Measurements from ENCODE around the gene FGF9. TPM values are rescaled to one million over a fixed set of nuclear protein-coding genes. Genes with fewer than 3 reads are reported as not detected.

Gene FGF9
- total and polyA plus RNA-seq, 4 experiments from 2014 or later: 2.1 to 7.3 (median 4.5) TPM

DNA sequence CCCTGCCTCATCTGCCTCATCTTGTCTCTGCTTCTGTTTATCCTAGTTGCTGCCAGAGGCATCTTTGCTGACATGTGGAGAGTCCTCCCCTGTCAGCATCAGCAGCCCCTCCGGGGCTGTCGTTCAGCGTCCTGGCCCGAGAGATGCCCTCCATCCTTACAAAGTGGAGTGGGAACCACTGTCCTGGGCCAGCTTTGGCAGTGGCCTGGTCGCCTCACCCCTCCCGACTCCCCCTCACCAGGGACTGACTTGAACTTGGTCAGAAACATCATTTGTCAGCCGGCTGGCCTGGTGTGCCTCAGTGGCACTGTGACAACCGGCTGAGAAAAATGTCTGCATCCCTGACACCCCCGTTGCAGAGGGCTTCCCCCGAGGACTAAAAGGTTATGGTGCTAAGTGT, 20.6 kb downstream of the FGF9 start:
- H3K9me3 ChIP-seq (ENCODE audit: control insufficient read depth in 1 of 2, low read length in 2 of 2): no peaks in the 10 kb centered on the region
- Mint-ChIP-seq H3K27ac (no peak overlapping the region), H3K9me3 (no peaks in the 10 kb centered on the region), H3K4me1 (no peaks in the 10 kb centered on the region), H3K4me3 (no peak overlapping the region), H3K36me3 (peaks cover 0 to 8% of the 10 kb centered on the region in 2 donors), H3K27me3 (peaks cover 0 to 3% of the 10 kb centered on the region in 2 donors)
- POLR2A ChIA-PET (ENCODE audit: partially characterized antibody): no interaction called here
- intact Hi-C loops (cut with micrococcal nuclease): no loop called here
- DNase-seq: no peak
- H3K27ac ChIP-seq (ENCODE audit: low read depth, low read length): no peak overlapping the region
- H3K4me1 ChIP-seq (ENCODE audit: insufficient read depth, low read length): no peaks in the 10 kb centered on the region
- H3K4me3 ChIP-seq (ENCODE audit: low read length in 2 of 2): no peak overlapping the region
- H3K36me3 ChIP-seq (ENCODE audit: insufficient read depth, low read length): no peaks in the 10 kb centered on the region
- CTCF ChIA-PET (ENCODE audit: partially characterized antibody): no interaction called here
- H3K27me3 ChIP-seq (ENCODE audit: insufficient read depth, low read length): no peaks in the 10 kb centered on the region

DNA sequence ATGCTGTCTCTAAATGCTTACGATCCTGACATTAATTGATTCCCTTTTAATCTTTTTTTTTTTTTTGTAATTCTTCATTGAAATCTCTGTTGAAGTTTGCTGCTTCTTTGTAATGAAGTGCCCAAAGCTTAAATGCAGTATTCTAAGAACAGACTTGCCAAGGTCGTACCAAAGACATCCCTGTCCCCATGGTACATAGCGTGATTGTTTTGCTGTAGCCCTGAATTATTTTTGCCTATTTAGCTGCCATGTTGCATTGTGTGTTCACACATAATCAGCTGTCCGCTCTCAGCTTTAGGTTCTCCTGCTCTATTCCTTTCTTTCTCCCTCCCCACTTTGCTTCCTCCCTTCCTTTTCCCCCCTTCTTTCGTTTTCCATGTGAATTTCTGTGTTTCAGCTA, 21.1 kb downstream of the FGF9 start:
- ChIA-PET POLR2A (ENCODE audit: partially characterized antibody) (no interaction called here), CTCF (ENCODE audit: partially characterized antibody) (no interaction called here)
- no peaks in the 10 kb centered on the region for H3K9me3 Mint-ChIP-seq
- H3K36me3 Mint-ChIP-seq: peaks cover 0 to 8% of the 10 kb centered on the region in 2 donors
- intact Hi-C loops (cut with micrococcal nuclease): no loop called here
- H3K4me1 Mint-ChIP-seq: no peaks in the 10 kb centered on the region
- H3K4me1 ChIP-seq (ENCODE audit: insufficient read depth, low read length): no peaks in the 10 kb centered on the region
- H3K4me3 ChIP-seq (ENCODE audit: low read length in 2 of 2): no peak overlapping the region
- no peak for DNase-seq
- H3K27me3 Mint-ChIP-seq: peaks cover 0 to 3% of the 10 kb centered on the region in 2 donors
- no peaks in the 10 kb centered on the region for H3K36me3 ChIP-seq (ENCODE audit: insufficient read depth, low read length)
- H3K4me3 Mint-ChIP-seq: no peak overlapping the region
- no peak overlapping the region for H3K27ac ChIP-seq (ENCODE audit: low read depth, low read length)
- no peaks in the 10 kb centered on the region for H3K9me3 ChIP-seq (ENCODE audit: control insufficient read depth in 1 of 2, low read length in 2 of 2)
- H3K27ac Mint-ChIP-seq: no peak overlapping the region
- H3K27me3 ChIP-seq (ENCODE audit: insufficient read depth, low read length): no peaks in the 10 kb centered on the region

DNA sequence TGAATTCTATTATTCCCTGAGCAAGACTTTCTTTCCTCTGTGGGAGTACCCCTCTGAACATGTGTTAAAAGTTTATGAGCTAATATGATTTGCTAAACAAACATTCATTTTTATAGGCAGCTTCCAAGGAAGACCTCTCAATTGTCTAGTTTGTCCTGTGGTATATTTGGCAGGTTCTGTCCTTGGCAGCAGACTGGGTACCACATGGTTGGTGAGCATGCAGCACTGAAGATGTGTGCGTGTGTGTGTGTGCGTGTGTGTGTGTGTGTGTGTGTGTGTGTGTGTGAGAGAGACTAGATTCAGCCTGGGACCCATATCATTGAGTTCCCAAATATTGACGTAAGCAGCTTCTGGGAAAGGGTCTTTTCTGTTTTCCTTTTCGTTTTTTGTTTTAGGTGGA, 24.0 kb downstream of the FGF9 start:
- no peaks in the 10 kb centered on the region for H3K9me3 ChIP-seq (ENCODE audit: control insufficient read depth in 1 of 2, low read length in 2 of 2)
- H3K27me3 Mint-ChIP-seq: peaks cover 0 to 3% of the 10 kb centered on the region in 2 donors
- H3K4me1 Mint-ChIP-seq: no peaks in the 10 kb centered on the region
- H3K4me1 ChIP-seq (ENCODE audit: insufficient read depth, low read length): no peaks in the 10 kb centered on the region
- H3K27me3 ChIP-seq (ENCODE audit: insufficient read depth, low read length): no peaks in the 10 kb centered on the region
- DNase-seq: no peak
- no peak overlapping the region for H3K4me3 ChIP-seq (ENCODE audit: low read length in 2 of 2)
- no peak overlapping the region for H3K27ac ChIP-seq (ENCODE audit: low read depth, low read length)
- no peaks in the 10 kb centered on the region for H3K36me3 ChIP-seq (ENCODE audit: insufficient read depth, low read length)
- CTCF ChIA-PET (ENCODE audit: partially characterized antibody): interaction anchor here (1.4 kb wide), 1 partner anchor 56 kb away, joined by 4 read pairs; no protein-coding TSS in a partner anchor
- POLR2A ChIA-PET (ENCODE audit: partially characterized antibody): interaction anchor here (0.6 kb wide), 1 partner anchor 15 kb away, joined by 3 read pairs; no protein-coding TSS in a partner anchor
- intact Hi-C loops (cut with micrococcal nuclease): no loop called here
- no peak overlapping the region for H3K27ac Mint-ChIP-seq
- no peak overlapping the region for H3K4me3 Mint-ChIP-seq
- peaks cover 0 to 8% of the 10 kb centered on the region in 2 donors for H3K36me3 Mint-ChIP-seq
- no peaks in the 10 kb centered on the region for H3K9me3 Mint-ChIP-seq

DNA sequence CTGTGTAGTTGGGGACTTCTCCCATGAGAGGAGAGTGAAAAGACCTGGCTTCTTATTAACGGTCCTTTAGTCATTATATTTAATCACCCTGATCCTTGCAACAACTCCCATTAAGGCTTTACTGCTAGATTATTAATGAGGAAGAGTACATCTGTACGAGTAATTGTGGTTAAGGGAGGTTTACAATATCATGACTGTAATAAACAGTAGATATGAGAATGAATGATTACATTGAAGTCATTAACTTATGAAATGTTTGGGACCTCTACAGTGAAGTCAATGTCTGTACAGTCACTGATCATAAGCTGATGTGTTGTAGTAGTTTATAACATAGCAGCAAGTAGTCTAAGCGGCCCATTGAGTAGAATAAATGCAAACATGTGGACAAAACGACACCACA, 24.7 kb downstream of the FGF9 start:
- H3K36me3 Mint-ChIP-seq: peaks cover 0 to 4% of the 10 kb centered on the region in 2 donors
- Histone ChIP-seq H3K9me3 (ENCODE audit: control insufficient read depth in 1 of 2, low read length in 2 of 2) (no peaks in the 10 kb centered on the region), H3K27me3 (ENCODE audit: insufficient read depth, low read length) (no peaks in the 10 kb centered on the region), H3K4me1 (ENCODE audit: insufficient read depth, low read length) (no peaks in the 10 kb centered on the region), H3K36me3 (ENCODE audit: insufficient read depth, low read length) (no peaks in the 10 kb centered on the region), H3K4me3 (ENCODE audit: low read length in 2 of 2) (no peak overlapping the region), H3K27ac (ENCODE audit: low read depth, low read length) (no peak overlapping the region)
- ChIA-PET CTCF (ENCODE audit: partially characterized antibody) (interaction anchor here (1.4 kb wide), 1 partner anchor 57 kb away, joined by 4 read pairs; no protein-coding TSS in a partner anchor), POLR2A (ENCODE audit: partially characterized antibody) (no interaction called here)
- no peaks in the 10 kb centered on the region for H3K4me1 Mint-ChIP-seq
- DNase-seq: no peak
- H3K27me3 Mint-ChIP-seq: peaks cover 0 to 3% of the 10 kb centered on the region in 2 donors
- no peak overlapping the region for H3K4me3 Mint-ChIP-seq
- H3K27ac Mint-ChIP-seq: no peak overlapping the region
- H3K9me3 Mint-ChIP-seq: no peaks in the 10 kb centered on the region
- intact Hi-C loops (cut with micrococcal nuclease): no loop called here

DNA sequence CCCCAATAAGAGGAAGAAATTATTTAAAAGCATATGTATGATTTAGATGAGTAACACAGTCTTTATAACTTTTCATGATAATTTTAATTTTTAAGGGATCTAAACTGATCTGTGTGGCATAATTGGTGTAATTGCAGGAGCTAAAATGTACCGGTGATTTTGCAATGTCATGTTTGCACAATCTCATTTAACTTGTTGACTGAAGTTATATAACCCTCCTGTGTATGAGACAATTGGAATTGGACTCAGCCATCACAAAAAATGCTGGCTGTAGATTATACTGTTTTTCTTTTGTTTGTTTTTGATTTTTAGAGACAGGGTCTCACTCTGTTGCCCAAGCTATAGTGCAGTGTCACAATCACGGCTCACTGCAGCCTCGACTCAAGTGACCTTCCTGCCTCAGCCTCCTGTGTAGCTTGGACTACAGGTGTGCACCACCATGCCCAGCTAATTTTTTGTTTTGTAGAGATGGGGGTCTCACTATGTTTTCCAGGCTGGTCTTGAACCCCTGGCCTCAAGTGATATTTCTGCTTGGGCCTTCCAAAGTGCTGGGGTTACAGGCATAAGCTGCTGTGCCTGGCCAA, 26.1 kb downstream of the FGF9 start:
- no peaks in the 10 kb centered on the region for H3K9me3 Mint-ChIP-seq
- peaks cover 0 to 4% of the 10 kb centered on the region in 2 donors for H3K27me3 Mint-ChIP-seq
- CTCF ChIA-PET (ENCODE audit: partially characterized antibody): no interaction called here
- H3K4me3 ChIP-seq (ENCODE audit: low read length in 2 of 2): no peak overlapping the region
- intact Hi-C loops (cut with micrococcal nuclease): no loop called here
- H3K36me3 ChIP-seq (ENCODE audit: insufficient read depth, low read length): no peaks in the 10 kb centered on the region
- DNase-seq: no peak
- H3K4me1 ChIP-seq (ENCODE audit: insufficient read depth, low read length): no peaks in the 10 kb centered on the region
- H3K27ac Mint-ChIP-seq: no peak overlapping the region
- no peaks in the 10 kb centered on the region for H3K9me3 ChIP-seq (ENCODE audit: control insufficient read depth in 1 of 2, low read length in 2 of 2)
- H3K4me1 Mint-ChIP-seq: no peaks in the 10 kb centered on the region
- no peak overlapping the region for H3K27ac ChIP-seq (ENCODE audit: low read depth, low read length)
- H3K4me3 Mint-ChIP-seq: no peak overlapping the region
- POLR2A ChIA-PET (ENCODE audit: partially characterized antibody): no interaction called here
- H3K36me3 Mint-ChIP-seq: peaks cover 2 to 8% of the 10 kb centered on the region in 2 donors
- H3K27me3 ChIP-seq (ENCODE audit: insufficient read depth, low read length): no peaks in the 10 kb centered on the region

DNA sequence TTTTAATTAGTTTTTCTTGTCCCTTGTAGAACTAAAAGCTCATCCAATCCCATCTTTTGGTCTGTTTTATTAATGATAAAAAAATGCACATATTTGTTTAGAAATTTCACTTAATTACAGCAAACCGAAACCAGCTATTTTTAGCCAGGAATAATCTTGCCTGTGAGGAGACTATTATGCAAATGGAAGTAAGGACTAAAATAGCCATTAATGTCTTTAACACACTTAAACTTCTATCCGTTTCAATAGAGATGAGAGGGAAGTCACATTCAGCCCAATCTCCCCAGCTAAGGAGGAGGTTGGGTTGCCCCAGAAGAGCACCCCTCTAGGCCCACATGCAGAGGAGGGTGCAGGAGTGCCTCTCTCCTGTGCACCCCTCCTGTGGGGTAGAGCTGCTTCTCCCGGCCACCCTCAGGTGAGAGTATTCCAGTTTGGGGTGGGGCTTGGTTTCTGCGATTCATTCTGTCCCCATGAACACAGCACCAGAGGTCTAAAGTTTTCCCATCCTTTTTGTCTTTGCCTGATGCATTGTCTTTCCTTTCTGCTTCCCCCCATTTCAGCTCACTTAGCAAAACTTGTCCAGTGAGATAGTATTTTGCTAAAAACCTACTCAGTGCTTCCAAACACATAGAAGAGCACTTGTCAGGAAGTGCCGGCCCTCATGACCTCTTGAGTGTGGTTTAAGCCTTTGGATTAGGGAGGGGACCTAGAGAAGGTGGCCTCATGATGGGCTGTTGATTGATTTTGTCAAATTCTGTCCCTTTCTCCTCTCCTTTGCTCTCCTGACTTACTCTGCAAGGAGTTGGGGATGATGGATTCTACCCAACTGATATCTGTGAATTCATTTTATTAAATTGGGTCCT, 28.2 kb downstream of the FGF9 start:
- intact Hi-C loops (cut with micrococcal nuclease): no loop called here
- CTCF ChIA-PET (ENCODE audit: partially characterized antibody): no interaction called here
- Histone ChIP-seq H3K4me1 (ENCODE audit: insufficient read depth, low read length) (no peaks in the 10 kb centered on the region), H3K36me3 (ENCODE audit: insufficient read depth, low read length) (no peaks in the 10 kb centered on the region), H3K4me3 (ENCODE audit: low read length in 2 of 2) (no peak overlapping the region), H3K27ac (ENCODE audit: low read depth, low read length) (no peak overlapping the region), H3K9me3 (ENCODE audit: control insufficient read depth in 1 of 2, low read length in 2 of 2) (no peaks in the 10 kb centered on the region), H3K27me3 (ENCODE audit: insufficient read depth, low read length) (no peaks in the 10 kb centered on the region)
- no peak for DNase-seq
- no peak overlapping the region for H3K27ac Mint-ChIP-seq
- POLR2A ChIA-PET (ENCODE audit: partially characterized antibody): no interaction called here
- peaks cover 2 to 10% of the 10 kb centered on the region in 2 donors for H3K36me3 Mint-ChIP-seq
- H3K9me3 Mint-ChIP-seq: no peaks in the 10 kb centered on the region
- H3K4me1 Mint-ChIP-seq: no peaks in the 10 kb centered on the region
- H3K4me3 Mint-ChIP-seq: no peak overlapping the region
- peaks cover 0 to 3% of the 10 kb centered on the region in 2 donors for H3K27me3 Mint-ChIP-seq

DNA sequence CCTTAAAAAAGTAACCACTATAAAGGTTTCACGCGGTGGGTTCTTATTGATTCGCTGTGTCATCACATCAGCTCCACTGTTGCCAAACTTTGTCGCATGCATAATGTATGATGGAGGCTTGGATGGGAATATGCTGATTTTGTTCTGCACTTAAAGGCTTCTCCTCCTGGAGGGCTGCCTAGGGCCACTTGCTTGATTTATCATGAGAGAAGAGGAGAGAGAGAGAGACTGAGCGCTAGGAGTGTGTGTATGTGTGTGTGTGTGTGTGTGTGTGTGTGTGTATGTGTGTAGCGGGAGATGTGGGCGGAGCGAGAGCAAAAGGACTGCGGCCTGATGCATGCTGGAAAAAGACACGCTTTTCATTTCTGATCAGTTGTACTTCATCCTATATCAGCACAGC, 30.6 kb downstream of the FGF9 start:
- no peak overlapping the region for H3K4me3 ChIP-seq (ENCODE audit: low read length in 2 of 2)
- ChIA-PET CTCF (ENCODE audit: partially characterized antibody) (no interaction called here), POLR2A (ENCODE audit: partially characterized antibody) (no interaction called here)
- peak overlapping the region in 1 of 7 donors; percentile 8 for H3K27ac Mint-ChIP-seq
- H3K9me3 Mint-ChIP-seq: no peaks in the 10 kb centered on the region
- no peaks in the 10 kb centered on the region for H3K36me3 ChIP-seq (ENCODE audit: insufficient read depth, low read length)
- DNase-seq: no peak
- intact Hi-C loops (cut with micrococcal nuclease): no loop called here
- no peaks in the 10 kb centered on the region for H3K27me3 ChIP-seq (ENCODE audit: insufficient read depth, low read length)
- peaks cover 2 to 3% of the 10 kb centered on the region in 2 donors for H3K27me3 Mint-ChIP-seq
- no peak overlapping the region for H3K4me3 Mint-ChIP-seq
- H3K4me1 Mint-ChIP-seq: no peaks in the 10 kb centered on the region
- peaks cover 2 to 10% of the 10 kb centered on the region in 2 donors for H3K36me3 Mint-ChIP-seq
- H3K4me1 ChIP-seq (ENCODE audit: insufficient read depth, low read length): no peaks in the 10 kb centered on the region
- no peaks in the 10 kb centered on the region for H3K9me3 ChIP-seq (ENCODE audit: control insufficient read depth in 1 of 2, low read length in 2 of 2)
- no peak overlapping the region for H3K27ac ChIP-seq (ENCODE audit: low read depth, low read length)
